ENCODE results near the gene C2orf49.

The C2orf49 gene

GRCh38 chr2:105320651-105321215 is 16.6 kb upstream of the C2orf49 start:
- H3K36me3 ChIP-seq (ENCODE audit: control insufficient read depth, insufficient read depth, low read length) = no peaks in the 10 kb centered on the region
- H3K4me3 ChIP-seq (replicated peaks; ENCODE audit: low read depth, low read length) = no peak overlapping the region
- H3K27me3 ChIP-seq (replicated peaks; ENCODE audit: control insufficient read depth, insufficient read depth, low read length) = no peaks in the 10 kb centered on the region
- DNase-seq (ENCODE audit: extremely low read depth, insufficient read length) = no peak
- no peak for TF ChIP-seq CTCF (IDR thresholded peaks at IDR 0.05; ENCODE audit: insufficient read depth, low read length, poor library complexity, severe bottlenecking)

DNA sequence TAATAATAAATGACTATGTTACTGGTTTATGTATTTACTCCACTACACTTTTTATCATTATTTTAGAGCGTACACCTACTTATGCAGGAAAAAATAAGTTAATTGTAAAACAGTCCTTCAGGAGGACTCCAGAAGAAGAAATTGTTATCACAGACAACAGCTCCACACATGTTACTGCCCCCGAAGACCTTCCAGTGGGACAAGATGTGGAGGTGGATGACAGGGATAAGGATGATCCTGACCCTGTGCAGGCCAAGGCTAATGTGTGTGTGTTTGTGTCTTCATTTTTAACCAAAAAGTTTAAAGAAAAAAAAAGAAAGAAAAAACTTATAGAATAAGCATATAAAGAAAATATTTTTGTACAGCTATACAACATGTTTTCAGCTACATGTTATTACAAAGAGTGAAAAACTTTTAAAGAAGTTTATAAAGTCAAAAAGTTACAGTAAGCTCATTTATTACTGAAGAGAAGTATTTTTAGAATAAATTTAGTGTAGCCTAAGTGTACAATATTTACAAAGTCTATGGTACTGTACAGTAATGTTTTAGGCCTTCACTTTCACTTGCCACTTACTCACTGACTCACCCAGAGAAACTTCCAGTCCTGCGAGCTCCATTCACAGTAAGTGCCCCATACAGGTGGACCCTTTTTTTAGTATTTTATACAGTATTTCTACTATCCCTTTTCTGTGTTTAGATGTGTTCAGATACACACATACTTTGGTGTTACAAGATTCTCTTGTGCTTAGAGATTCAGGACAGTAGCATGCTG is 15.3 kb upstream of the C2orf49 start:
- no peak for DNase-seq (ENCODE audit: extremely low read depth, insufficient read length)
- TF ChIP-seq CTCF (IDR thresholded peaks at IDR 0.05; ENCODE audit: insufficient read depth, low read length, poor library complexity, severe bottlenecking) = no peak
- H3K4me3 ChIP-seq (replicated peaks; ENCODE audit: low read depth, low read length) = no peak overlapping the region
- H3K27me3 ChIP-seq (replicated peaks; ENCODE audit: control insufficient read depth, insufficient read depth, low read length) = no peaks in the 10 kb centered on the region
- H3K36me3 ChIP-seq (ENCODE audit: control insufficient read depth, insufficient read depth, low read length) = no peaks in the 10 kb centered on the region

DNA sequence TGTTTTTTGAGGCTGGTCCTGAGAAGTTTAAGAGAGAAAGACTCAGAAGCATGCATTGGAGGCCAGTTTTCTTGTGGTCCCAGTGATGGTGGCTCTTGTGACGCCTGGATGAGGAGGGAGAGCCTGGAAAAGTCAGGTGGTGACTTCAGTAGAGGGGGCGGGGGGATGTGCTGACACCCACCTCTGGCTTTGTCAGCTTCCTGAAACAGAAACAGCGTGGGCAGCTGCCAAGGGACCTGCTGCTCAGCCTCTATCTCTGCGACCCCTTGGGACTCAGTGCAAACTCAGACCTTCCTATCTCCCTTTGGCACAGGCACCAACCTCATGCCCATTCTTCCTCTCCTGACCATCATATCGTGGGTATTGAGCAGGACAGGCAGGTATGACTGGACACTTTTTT is 14.2 kb upstream of the C2orf49 start:
- DNase-seq (ENCODE audit: extremely low read depth, insufficient read length) = no peak
- Histone ChIP-seq H3K36me3 (ENCODE audit: control insufficient read depth, insufficient read depth, low read length) (no peaks in the 10 kb centered on the region), H3K27me3 (replicated peaks; ENCODE audit: control insufficient read depth, insufficient read depth, low read length) (no peaks in the 10 kb centered on the region), H3K4me3 (replicated peaks; ENCODE audit: low read depth, low read length) (no peak overlapping the region)
- TF ChIP-seq CTCF (IDR thresholded peaks at IDR 0.05; ENCODE audit: insufficient read depth, low read length, poor library complexity, severe bottlenecking) = no peak

DNA sequence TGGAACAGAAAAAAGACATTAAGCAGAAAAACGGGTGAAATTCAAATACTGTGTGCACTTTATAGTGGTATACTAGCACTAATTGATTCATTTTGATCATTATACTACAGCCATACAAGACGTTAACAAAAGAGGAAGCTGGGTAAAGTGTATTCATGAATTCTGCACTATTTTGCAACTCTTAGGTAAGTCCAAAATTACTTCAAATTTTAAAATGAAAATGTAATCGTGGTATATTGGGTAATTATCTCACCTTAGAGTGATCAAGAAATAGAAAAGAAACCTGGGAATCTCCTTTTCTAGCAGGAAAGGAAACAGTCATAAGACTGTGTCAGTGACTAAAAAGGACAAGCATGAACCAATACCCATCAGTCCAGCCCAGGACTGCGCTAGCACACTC is 13.2 kb upstream of the C2orf49 start:
- Histone ChIP-seq H3K36me3 (ENCODE audit: control insufficient read depth, insufficient read depth, low read length) (no peaks in the 10 kb centered on the region), H3K27me3 (replicated peaks; ENCODE audit: control insufficient read depth, insufficient read depth, low read length) (no peaks in the 10 kb centered on the region), H3K4me3 (replicated peaks; ENCODE audit: low read depth, low read length) (no peak overlapping the region)
- no peak for TF ChIP-seq CTCF (IDR thresholded peaks at IDR 0.05; ENCODE audit: insufficient read depth, low read length, poor library complexity, severe bottlenecking)
- no peak for DNase-seq (ENCODE audit: extremely low read depth, insufficient read length)

GRCh38 chr2:105324732-105325131 is 12.6 kb upstream of the C2orf49 start:
- H3K36me3 ChIP-seq (ENCODE audit: control insufficient read depth, insufficient read depth, low read length) = no peaks in the 10 kb centered on the region
- no peak for TF ChIP-seq CTCF (IDR thresholded peaks at IDR 0.05; ENCODE audit: insufficient read depth, low read length, poor library complexity, severe bottlenecking)
- DNase-seq (ENCODE audit: extremely low read depth, insufficient read length) = no peak
- no peak overlapping the region for H3K4me3 ChIP-seq (replicated peaks; ENCODE audit: low read depth, low read length)
- no peaks in the 10 kb centered on the region for H3K27me3 ChIP-seq (replicated peaks; ENCODE audit: control insufficient read depth, insufficient read depth, low read length)

Data from GM06990 (cell line).